GM18867 (cell line): ENCODE data around the gene DGKD.

Experiments
- ATAC-seq: cut with Tn5 transposase; IDR thresholded peaks from one replicate; pipeline ENCODE4 v1.9.1; 2021; ENCODE audit warnings: mild to moderate bottlenecking, moderate library complexity; ENCODE audit not compliant: unreplicated experiment

The DGKD gene

GRCh38 chr2:233441161-233442027, 87.1 kb downstream of the DGKD start:
- no peak for ATAC-seq

- ATAC-seq: no peak
Measured at GRCh38 chr2:233442028-233442310, 87.7 kb downstream of the DGKD start.

- no peak for ATAC-seq
Measured at GRCh38 chr2:233443511-233444183, 89.4 kb downstream of the DGKD start.

- no peak for ATAC-seq
Measured at GRCh38 chr2:233444501-233444900, 90.2 kb downstream of the DGKD start.

- ATAC-seq: no peak
Measured at GRCh38 chr2:233445152-233445830, 91.0 kb downstream of the DGKD start.

- ATAC-seq: no peak
Measured at GRCh38 chr2:233446121-233446520, 91.8 kb downstream of the DGKD start.

- no peak for ATAC-seq
Measured at GRCh38 chr2:233446606-233447305, 92.5 kb downstream of the DGKD start.

GRCh38 chr2:233447506-233448219, 93.4 kb downstream of the DGKD start:
- ATAC-seq: no peak

- no peak for ATAC-seq
Measured at GRCh38 chr2:233448220-233448559, 93.9 kb downstream of the DGKD start.

- ATAC-seq: no peak
Measured at GRCh38 chr2:233448575-233448974, 94.3 kb downstream of the DGKD start.

GRCh38 chr2:233449081-233449901, 95.0 kb downstream of the DGKD start:
- no peak for ATAC-seq

GRCh38 chr2:233449921-233450863, 95.9 kb downstream of the DGKD start:
- no peak for ATAC-seq

- no peak for ATAC-seq
Measured at GRCh38 chr2:233450864-233451575, 96.7 kb downstream of the DGKD start.

- no peak for ATAC-seq
Measured at GRCh38 chr2:233451950-233452349, 97.7 kb downstream of the DGKD start.

GRCh38 chr2:233453111-233453915, 99.0 kb downstream of the DGKD start:
- no peak for ATAC-seq

GRCh38 chr2:233453916-233454315, 99.6 kb downstream of the DGKD start:
- ATAC-seq: no peak

- no peak for ATAC-seq
Measured at GRCh38 chr2:233455006-233455405, 100.7 kb downstream of the DGKD start.
